ENCODE data around the gene KCNE3. TPM values are rescaled to one million over a fixed set of nuclear protein-coding genes. Genes with fewer than 3 reads are reported as not detected.

KCNE3 gene
- total RNA-seq, 4 donors from 2014 or later, result 2.4 to 13.7 (median 10.5) TPM

DNA sequence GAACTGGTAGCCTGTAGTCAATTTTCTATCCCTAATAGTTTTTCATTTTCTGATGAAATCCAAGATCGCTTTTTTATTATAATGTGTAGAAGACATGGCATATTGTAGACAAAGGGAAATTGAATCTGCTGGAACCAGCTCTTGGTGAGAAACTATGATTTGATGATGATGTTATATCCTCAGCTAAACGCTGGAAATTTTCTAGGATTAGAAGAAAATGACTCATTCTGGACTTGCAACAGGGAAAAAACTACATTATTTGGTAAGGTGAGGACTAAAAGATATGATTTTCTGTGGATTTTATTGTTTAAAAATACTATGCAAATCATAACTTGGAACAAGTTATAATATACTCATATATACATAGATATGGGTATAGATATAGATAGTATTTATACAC is 55.0 kb downstream of the KCNE3 start:
- Histone ChIP-seq H3K9me3 (no peaks in the 10 kb centered on the region), H3K4me1 (no peaks in the 10 kb centered on the region), H3K4me3 (no peak overlapping the region), H3K27ac (no peak overlapping the region), H3K27me3 (no peaks in the 10 kb centered on the region), H3K36me3 (no peaks in the 10 kb centered on the region)
- intact Hi-C loops (cut with DNase I; ENCODE audit: low total_unique reads), result no loop called here
- DNase-seq, result no peak
- TF ChIP-seq, protein P1, sequence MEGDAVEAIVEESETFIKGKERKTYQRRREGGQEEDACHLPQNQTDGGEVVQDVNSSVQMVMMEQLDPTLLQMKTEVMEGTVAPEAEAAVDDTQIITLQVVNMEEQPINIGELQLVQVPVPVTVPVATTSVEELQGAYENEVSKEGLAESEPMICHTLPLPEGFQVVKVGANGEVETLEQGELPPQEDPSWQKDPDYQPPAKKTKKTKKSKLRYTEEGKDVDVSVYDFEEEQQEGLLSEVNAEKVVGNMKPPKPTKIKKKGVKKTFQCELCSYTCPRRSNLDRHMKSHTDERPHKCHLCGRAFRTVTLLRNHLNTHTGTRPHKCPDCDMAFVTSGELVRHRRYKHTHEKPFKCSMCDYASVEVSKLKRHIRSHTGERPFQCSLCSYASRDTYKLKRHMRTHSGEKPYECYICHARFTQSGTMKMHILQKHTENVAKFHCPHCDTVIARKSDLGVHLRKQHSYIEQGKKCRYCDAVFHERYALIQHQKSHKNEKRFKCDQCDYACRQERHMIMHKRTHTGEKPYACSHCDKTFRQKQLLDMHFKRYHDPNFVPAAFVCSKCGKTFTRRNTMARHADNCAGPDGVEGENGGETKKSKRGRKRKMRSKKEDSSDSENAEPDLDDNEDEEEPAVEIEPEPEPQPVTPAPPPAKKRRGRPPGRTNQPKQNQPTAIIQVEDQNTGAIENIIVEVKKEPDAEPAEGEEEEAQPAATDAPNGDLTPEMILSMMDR (IDR thresholded peaks at IDR 0.05), result no peak
- TF ChIP-seq POLR2A (IDR thresholded peaks at IDR 0.05), result no peak

DNA sequence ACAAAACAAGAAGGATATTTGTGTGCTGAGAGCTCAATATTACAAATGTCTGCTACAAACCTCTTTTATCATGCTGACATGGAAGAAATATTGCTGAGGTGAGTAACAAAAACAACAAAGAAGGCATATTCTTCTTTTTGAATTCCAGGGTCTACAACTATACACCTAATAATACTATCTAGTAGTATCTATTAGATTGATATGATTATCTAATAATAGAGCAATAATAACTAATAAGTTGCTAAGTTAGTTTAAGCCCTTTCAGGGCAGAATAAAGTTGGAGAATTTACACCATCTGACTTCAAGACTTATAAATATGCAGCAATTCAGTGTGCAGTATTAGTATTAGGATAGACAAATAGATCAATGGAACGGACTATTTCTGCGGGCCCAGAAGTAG is 57.7 kb downstream of the KCNE3 start:
- DNase-seq, result no peak
- Histone ChIP-seq H3K9me3 (no peaks in the 10 kb centered on the region), H3K27me3 (no peaks in the 10 kb centered on the region), H3K36me3 (no peaks in the 10 kb centered on the region), H3K4me3 (no peak overlapping the region), H3K27ac (no peak overlapping the region), H3K4me1 (no peaks in the 10 kb centered on the region)
- intact Hi-C loops (cut with DNase I; ENCODE audit: low total_unique reads), result no loop called here
- TF ChIP-seq, protein P1 (IDR thresholded peaks at IDR 0.05), result no peak
- no peak for TF ChIP-seq POLR2A (IDR thresholded peaks at IDR 0.05)

Small RNAs within 50 kb of the gene (small RNA-seq; reads per million reads assigned to genes)
- not detected for gene CYCSP27

Other genes starting within 250 kb of the KCNE3 start
- 1 to 10 TPM in 1 of 4 donors, under 1 TPM in 2, not detected in 1; 0.51 to 1.9 (median 0.64) TPM for gene P4HA3, start 155.9 kb downstream of the KCNE3 start, total RNA-seq
- gene PGM2L1, start 69.1 kb downstream of the KCNE3 start, total RNA-seq, result 10 to 100 TPM in 2 of 4 donors, 1 to 10 TPM in 2; 1.0 to 21.8 (median 8.8) TPM
- gene LIPT2, start 26.2 kb upstream of the KCNE3 start, total RNA-seq, result 10 to 100 TPM in 1 of 4 donors, 1 to 10 TPM in 3; 5.0 to 19.5 (median 7.3) TPM
- gene POLD3, start 125.0 kb upstream of the KCNE3 start, total RNA-seq, result 10 to 100 TPM; 10.3 to 32.1 (median 21.3) TPM